Body of pancreas (tissue), 4 donors: ENCODE measurements around the gene VEZF1. TPM values are rescaled to one million over a fixed set of nuclear protein-coding genes. Genes with fewer than 3 reads are reported as not detected.

Source experiments
- ATAC-seq: fragments of 150-250 bp; one replicate; pipeline ENCODE4 v1.9.1; 2016
- DNase-seq, 4 donors: peaks; one replicate each; pipeline ENCODE4 v3.0.0-alpha.2; 2019
- H3K27ac ChIP-seq, 4 donors: fragments of 200-600 bp; sonication (generic); 1 replicate in 3 of 4; 2 replicates in 1 of 4; pipeline versions ENCODE4 v1.5.1 to v1.6.1; 2016 to 2019; ENCODE audit warnings: mild to moderate bottlenecking in 1 of 4, mixed read lengths in 1 of 4, moderate library complexity in 1 of 4
- H3K27me3 ChIP-seq, 2 donors: fragments of 200-600 bp; sonication (generic); one replicate each; pipeline ENCODE4 v1.6.0; 2016; ENCODE audit warnings: mild to moderate bottlenecking in 1 of 2
- H3K36me3 ChIP-seq, 2 donors: fragments of 200-600 bp; sonication (generic); replicated peaks in 1 of 2; 2 replicates each; pipeline ENCODE4 v1.5.1; 2016; ENCODE audit warnings: low read depth in 2 of 2; ENCODE audit not compliant: insufficient read depth in 1 of 2
- H3K4me1 ChIP-seq: fragments of 200-600 bp; sonication (generic); one replicate; pipeline ENCODE4 v1.6.0; 2016
- H3K4me3 ChIP-seq, 2 donors: fragments of 200-600 bp; sonication (generic); 1 replicate in 1 of 2; 2 replicates in 1 of 2; pipeline ENCODE4 v1.5.1; 2016 to 2019
- H3K9me3 ChIP-seq, 3 donors: fragments of 200-600 bp; sonication (generic); 1 replicate in 2 of 3; 2 replicates in 1 of 3; pipeline ENCODE4 v1.5.1; 2016
- POLR2A ChIP-seq, 3 donors: fragments of 450-650 bp; IDR thresholded peaks; one replicate each; pipeline ENCODE4 v1.6.1; 2016; ENCODE audit warnings: antibody characterized with exemption in 3 of 3, mild to moderate bottlenecking in 2 of 3
- WGBS, 2 donors: methylation state at CpG; one replicate each; pipeline ENCODE4 v1.1.5; 2017; 5-methylcytosine and 5-hydroxymethylcytosine counted together
- intact Hi-C: fragments of 100-400 bp; cut with DNase I; formaldehyde crosslinking; loops from one replicate; pipeline ENCODE4 v1.15.1; 2023
- total RNA-seq, 2 donors: library from RNA; depleted of rRNA; stranded (reverse); fragments of >200 nt; gene quantifications; one replicate each; pipeline ENCODE4 v1.1.0, GENCODE V29; 2016
- TF ChIP-seq, protein P1 (sequence below), 7 experiments: fragments of 450-650 bp in 4 of 7; fragments of 200-600 bp in 3 of 7; sonication (generic) in 3 of 7; IDR thresholded peaks; one replicate each; pipeline ENCODE4 v1.5.1; 2016 to 2019; ENCODE audit warnings: antibody characterized with exemption in 7 of 7

The VEZF1 gene
- total RNA-seq, 2 donors from 2014 or later, result 14.5 to 39.4 TPM

DNA sequence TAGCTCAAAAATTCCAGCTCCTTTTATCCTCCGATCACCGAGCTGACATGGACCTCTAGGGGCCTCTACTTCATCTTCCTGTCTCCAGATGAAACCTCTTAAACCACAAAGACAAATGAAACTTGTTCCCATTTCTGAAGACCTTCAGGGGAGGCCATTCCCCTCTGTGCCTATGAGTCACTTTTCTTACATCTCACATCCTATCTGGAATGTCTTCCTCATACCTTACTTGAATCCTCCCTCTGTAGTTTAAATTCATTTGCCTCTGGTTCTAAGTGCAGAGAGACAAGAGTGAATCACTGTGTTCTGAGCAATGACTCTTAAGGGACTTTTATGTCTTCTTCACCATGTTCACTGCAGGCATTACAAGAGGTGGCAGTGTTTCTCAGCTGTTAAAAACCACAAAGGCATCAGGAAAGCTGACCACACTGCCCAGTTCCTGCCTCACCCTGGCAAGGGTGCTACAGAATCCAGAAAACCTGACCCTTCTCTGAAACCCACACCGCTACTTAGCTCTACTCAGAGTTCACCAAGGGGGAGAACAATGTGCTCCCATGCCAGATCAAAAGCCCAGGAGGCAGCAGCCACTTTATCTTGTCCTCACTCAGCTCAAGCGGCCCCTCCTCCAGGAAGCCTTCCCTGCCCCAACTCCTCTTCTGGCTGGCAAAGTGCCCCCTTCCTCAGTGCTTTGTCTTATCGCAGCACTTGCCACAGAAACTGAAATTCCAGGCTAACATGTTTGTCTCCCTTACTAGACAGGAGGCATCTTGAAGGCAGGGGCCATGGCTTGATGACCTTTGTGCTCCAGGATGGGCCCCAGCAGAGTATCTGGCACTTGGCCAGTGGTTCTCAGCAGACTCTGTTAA lies 39.3 kb downstream of the VEZF1 start:
- H3K4me1 ChIP-seq, result peaks cover 48% of the 10 kb centered on the region
- 65 to 68% methylated on average over 4 to 5 of the region's 5 CpGs for WGBS, 2 donors
- ATAC-seq (peak; percentile 36), DNase-seq (peak in 3 of 4 donors; percentile 20 to 28 (median 23))
- TF ChIP-seq, protein P1, sequence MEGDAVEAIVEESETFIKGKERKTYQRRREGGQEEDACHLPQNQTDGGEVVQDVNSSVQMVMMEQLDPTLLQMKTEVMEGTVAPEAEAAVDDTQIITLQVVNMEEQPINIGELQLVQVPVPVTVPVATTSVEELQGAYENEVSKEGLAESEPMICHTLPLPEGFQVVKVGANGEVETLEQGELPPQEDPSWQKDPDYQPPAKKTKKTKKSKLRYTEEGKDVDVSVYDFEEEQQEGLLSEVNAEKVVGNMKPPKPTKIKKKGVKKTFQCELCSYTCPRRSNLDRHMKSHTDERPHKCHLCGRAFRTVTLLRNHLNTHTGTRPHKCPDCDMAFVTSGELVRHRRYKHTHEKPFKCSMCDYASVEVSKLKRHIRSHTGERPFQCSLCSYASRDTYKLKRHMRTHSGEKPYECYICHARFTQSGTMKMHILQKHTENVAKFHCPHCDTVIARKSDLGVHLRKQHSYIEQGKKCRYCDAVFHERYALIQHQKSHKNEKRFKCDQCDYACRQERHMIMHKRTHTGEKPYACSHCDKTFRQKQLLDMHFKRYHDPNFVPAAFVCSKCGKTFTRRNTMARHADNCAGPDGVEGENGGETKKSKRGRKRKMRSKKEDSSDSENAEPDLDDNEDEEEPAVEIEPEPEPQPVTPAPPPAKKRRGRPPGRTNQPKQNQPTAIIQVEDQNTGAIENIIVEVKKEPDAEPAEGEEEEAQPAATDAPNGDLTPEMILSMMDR (IDR thresholded peaks at IDR 0.05), result no peak
- TF ChIP-seq POLR2A (IDR thresholded peaks at IDR 0.05), result no peak
- peak overlapping the region in 3 of 4 donors; percentile 66 to 90 (median 77) for H3K27ac ChIP-seq
- H3K9me3 ChIP-seq, result no peaks in the 10 kb centered on the region
- intact Hi-C loops, result no loop called here
- no peaks in the 10 kb centered on the region for H3K27me3 ChIP-seq
- H3K4me3 ChIP-seq, result no peak overlapping the region
- H3K36me3 ChIP-seq, result no peaks in the 10 kb centered on the region

- TF ChIP-seq, protein P1 (IDR thresholded peaks at IDR 0.05), result no peak
- TF ChIP-seq POLR2A (IDR thresholded peaks at IDR 0.05), result no peak
- no peak overlapping the region for H3K4me3 ChIP-seq
- H3K9me3 ChIP-seq, result no peaks in the 10 kb centered on the region
- intact Hi-C loops, result no loop called here
- no peaks in the 10 kb centered on the region for H3K27me3 ChIP-seq
- 72 to 83% methylated on average over 4 to 5 of the region's 5 CpGs for WGBS, 2 donors
- no peaks in the 10 kb centered on the region for H3K36me3 ChIP-seq
- DNase-seq, result no peak
- ATAC-seq, result no peak
- H3K4me1 ChIP-seq, result peaks cover 42% of the 10 kb centered on the region
- peak overlapping the region in 3 of 4 donors; percentile 66 to 90 (median 77) for H3K27ac ChIP-seq
Observed at GRCh38 chr17:57948169-57948554, 39.9 kb downstream of the VEZF1 start.

DNA sequence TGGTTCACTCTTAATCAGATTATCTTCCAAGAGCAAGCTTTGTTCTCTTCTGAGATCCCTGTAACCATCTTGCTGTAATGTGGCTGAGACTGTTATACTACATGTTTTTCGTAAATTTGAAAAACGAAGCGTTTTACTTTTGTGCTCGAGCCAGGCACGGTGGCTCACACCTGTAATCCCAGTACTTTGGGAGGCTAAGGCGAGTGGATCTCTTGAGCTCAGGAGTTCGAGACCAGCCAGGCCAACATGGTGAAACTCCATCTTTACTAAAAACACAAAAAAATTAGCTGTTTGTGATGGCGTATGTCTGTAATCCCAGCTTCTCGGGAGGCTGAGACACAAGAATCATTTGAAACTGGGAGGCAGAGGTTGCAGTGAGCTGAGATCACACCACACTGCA lies 40.7 kb downstream of the VEZF1 start:
- Histone ChIP-seq H3K27me3 (no peaks in the 10 kb centered on the region), H3K36me3 (no peaks in the 10 kb centered on the region), H3K27ac (peak overlapping the region; percentile 29 to 90 (median 72)), H3K9me3 (no peaks in the 10 kb centered on the region), H3K4me3 (peak overlapping the region in 1 of 2 donors; percentile 0), H3K4me1 (peaks cover 36% of the 10 kb centered on the region)
- DNase-seq, result no peak
- intact Hi-C loops, result no loop called here
- no peak for TF ChIP-seq POLR2A (IDR thresholded peaks at IDR 0.05)
- TF ChIP-seq, protein P1 (IDR thresholded peaks at IDR 0.05), result no peak
- ATAC-seq, result no peak
- WGBS, 2 donors, result 80 to 88% methylated on average over 9 of the region's 9 CpGs

GRCh38 chr17:57946798-57947358 lies 41.2 kb downstream of the VEZF1 start:
- intact Hi-C loops, result no loop called here
- DNase-seq (peak; percentile 46 to 80 (median 66)), ATAC-seq (peak; percentile 84)
- no peaks in the 10 kb centered on the region for H3K9me3 ChIP-seq
- TF ChIP-seq, protein P1 (IDR thresholded peaks at IDR 0.05), result no peak
- TF ChIP-seq POLR2A (IDR thresholded peaks at IDR 0.05), result peak in 2 of 3 donors; percentile 49 to 51
- H3K4me1 ChIP-seq, result peaks cover 38% of the 10 kb centered on the region
- H3K27me3 ChIP-seq, result no peaks in the 10 kb centered on the region
- H3K27ac ChIP-seq, result peak overlapping the region; percentile 66 to 90 (median 76)
- no peaks in the 10 kb centered on the region for H3K36me3 ChIP-seq
- 12 to 19% methylated on average over 10 of the region's 10 CpGs for WGBS, 2 donors
- H3K4me3 ChIP-seq, result peak overlapping the region in 1 of 2 donors; percentile 0
